GM19043 (cell line): ENCODE data around the gene RNF175.
"Not testable (repeated sequence)": the region's sequence is repeated elsewhere in the genome, so short reads cannot be mapped to it uniquely, and the experiment has no call there.

ENCODE experiments used
- ATAC-seq: cut with Tn5 transposase; IDR thresholded peaks from one replicate; pipeline ENCODE4 v1.9.1; 2021; ENCODE audit warnings: low read depth; ENCODE audit not compliant: unreplicated experiment

RNF175 gene

DNA sequence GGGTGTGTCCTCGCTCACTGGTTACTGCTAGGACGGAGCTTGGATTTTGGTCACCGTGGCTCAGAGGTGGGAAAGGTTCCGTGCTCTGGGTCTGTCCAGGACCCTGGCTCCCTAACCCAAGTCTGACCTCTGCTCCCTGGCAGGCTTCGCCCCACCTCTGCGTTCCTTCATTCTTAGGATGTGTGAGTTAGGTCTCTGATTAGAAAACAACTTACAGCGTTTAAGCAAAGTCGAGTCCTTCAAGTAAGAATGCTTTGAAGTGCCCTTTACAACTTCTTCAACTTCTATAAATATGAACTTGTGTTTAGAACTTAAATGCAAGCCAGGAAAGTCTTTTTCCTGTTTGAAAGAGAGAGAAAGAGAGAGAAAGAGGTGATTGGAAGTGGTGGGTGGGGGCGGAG lies 74.9 kb downstream of the RNF175 start:
- peak; percentile 11 for ATAC-seq

- ATAC-seq: peak; percentile 90
These were observed 75.4 kb downstream of the RNF175 start, which contains the start of gene TLR2 for GRCh38 chr4:153684182-153684970. TSS of gene TLR2 (plus strand) at chr4:153684280. CDS start at chr4:153702908, 18,628 bp downstream.

GRCh38 chr4:153683763-153684181 lies 76.1 kb downstream of the RNF175 start:
- ATAC-seq: no peak

DNA sequence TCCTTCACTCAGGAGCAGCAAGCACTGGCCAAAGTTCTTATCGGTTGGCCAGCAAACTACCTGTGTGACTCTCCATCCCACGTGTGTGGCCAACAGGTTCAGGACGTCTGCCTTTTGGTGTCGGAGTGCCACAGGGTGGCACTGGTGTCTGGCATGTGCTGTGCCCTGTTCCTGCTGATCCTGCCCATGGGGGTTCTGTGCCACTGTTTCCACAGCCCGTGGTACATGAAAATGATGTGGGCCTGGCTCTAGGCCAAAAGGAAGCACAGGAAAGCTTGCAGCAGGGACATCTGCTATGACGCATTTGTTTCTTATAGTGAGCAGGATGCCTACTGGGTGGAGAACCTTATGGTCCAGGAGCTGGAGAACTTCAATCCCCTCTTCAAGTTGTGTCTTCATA lies 80.3 kb downstream of the RNF175 start:
- no peak for ATAC-seq

DNA sequence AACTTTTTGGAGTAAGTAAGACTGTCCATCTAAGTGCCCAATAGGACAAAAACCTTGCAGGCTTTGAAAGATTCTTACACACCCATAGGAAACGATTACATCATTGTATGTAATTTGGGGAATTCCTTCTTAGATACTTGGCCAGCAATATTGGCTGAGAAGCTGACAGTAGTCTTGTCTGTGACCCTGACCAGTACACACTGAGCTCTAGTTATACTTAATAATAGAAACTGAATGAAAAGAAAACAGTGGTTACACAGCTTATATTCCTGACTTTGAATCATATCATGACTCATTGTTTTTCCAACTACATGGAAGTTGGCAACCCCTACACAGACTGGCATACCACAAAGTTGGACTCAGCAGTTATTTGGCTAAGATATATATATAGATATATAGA lies 82.8 kb downstream of the RNF175 start:
- ATAC-seq: no peak

- no peak for ATAC-seq
These were observed 83.3 kb downstream of the RNF175 start for GRCh38 chr4:153676486-153676885.

DNA sequence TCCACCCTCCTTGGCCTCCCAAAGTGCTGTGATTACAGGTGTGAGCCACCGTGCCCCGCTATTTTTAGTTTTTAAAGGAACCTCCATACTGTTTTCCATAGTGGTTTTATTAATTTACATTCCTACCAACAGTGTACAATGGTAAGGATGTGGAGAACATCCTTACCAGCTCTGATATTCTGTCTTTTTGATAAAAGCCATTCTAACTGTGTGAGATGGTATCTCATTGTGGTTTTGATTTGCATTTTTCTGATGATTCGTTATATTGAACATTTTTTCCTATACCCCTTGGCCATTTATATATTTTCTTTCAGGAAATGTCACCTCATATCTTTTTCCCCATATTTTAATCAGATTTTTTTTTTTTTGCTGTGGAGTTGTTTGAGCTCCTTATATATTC lies 90.0 kb downstream of the RNF175 start:
- no peak for ATAC-seq

- no peak for ATAC-seq
These were observed 91.2 kb downstream of the RNF175 start for GRCh38 chr4:153668647-153669046.

GRCh38 chr4:153666505-153666904 lies 93.3 kb downstream of the RNF175 start:
- not testable (repeated sequence) for ATAC-seq

GRCh38 chr4:153663667-153664066 lies 96.2 kb downstream of the RNF175 start:
- ATAC-seq: no peak

DNA sequence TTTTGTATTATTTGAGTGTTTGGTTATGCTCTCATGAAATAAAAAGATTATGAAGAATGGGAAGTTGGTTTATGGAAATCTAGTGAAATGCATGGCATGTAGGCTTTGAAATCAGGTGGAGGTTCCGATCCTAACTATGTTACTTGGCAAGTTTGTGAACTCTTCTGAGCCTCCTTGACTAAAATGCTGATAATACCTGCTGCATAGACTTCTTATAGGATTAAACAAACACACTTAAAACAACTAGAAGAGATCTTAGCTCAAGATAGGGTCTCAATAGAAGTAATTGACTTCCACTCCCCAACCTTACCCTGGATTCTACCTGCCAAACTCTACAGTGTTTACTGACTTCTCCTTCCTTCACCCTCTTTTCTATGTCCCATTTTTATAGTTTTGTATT lies 97.9 kb downstream of the RNF175 start:
- ATAC-seq: no peak

DNA sequence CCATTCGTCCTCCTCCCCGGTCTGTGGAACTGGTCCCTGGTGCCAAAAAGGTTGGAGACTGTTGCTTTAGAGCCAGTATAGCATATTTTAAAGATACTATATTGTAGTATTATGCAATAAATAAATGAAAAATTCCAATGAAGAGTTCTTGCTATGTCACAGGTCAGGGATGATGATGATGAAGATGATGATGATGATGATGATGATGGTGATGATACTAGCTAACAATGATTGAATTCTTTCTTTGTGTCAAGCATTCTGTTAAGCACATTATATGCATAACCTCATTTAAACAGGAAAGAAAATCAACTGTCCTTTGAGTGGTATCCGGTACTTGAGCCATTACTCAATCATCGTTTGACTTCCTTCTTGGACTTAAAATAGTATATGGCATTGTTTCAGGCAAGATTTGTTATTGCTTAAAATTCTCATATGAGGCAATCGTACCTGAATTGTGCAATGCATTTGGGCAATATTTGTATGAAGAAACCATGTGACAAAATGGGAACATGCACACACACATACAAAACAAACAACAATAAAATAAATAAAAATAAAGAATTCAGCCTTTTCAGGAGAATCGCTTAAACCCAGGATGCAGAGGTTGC lies 98.5 kb downstream of the RNF175 start:
- ATAC-seq: no peak
